ENCODE results near the gene E2F4. TPM values are rescaled to one million over a fixed set of nuclear protein-coding genes. Genes with fewer than 3 reads are reported as not detected.

The E2F4 gene
- total RNA-seq, 1 experiment from 2014 or later: 114 TPM

- Histone ChIP-seq H3K79me2 (ENCODE audit: insufficient read depth, low read length) (no peaks in the 10 kb centered on the region; the same call in 1 of the 2 replicates), H3K9ac (ENCODE audit: low read length) (no peak overlapping the region), H3K4me1 (ENCODE audit: control insufficient read depth in 1 of 2, insufficient read depth in 2 of 2, low read length in 2 of 2) (peaks cover 6 to 39% of the 10 kb centered on the region in 2 experiments), H3K36me3 (ENCODE audit: control insufficient read depth in 1 of 2, insufficient read depth in 2 of 2, low read length in 2 of 2) (no peaks in the 10 kb centered on the region), H2AFZ (ENCODE audit: low read depth, low read length, poor library complexity, severe bottlenecking) (no peak overlapping the region), H3K27me3 (ENCODE audit: insufficient read depth, low read length) (no peaks in the 10 kb centered on the region), H3K9me2 (ENCODE audit: insufficient read depth) (no peaks in the 10 kb centered on the region), H4K20me1 (ENCODE audit: insufficient read depth) (no peaks in the 10 kb centered on the region), H3K9me3 (ENCODE audit: control insufficient read depth in 1 of 2, insufficient read depth in 1 of 2, low read depth in 1 of 2, low read length in 2 of 2) (no peaks in the 10 kb centered on the region), H3K4me3 (replicated peaks in 1 of 2; ENCODE audit: low read depth in 1 of 2, low read length in 2 of 2) (no peak overlapping the region), H3K27ac (ENCODE audit: low read depth, low read length) (no peak overlapping the region), H3K4me2 (ENCODE audit: low read length) (peak overlapping the region; percentile 47)
- CTCF ChIA-PET: interaction anchor here (0.6 to 5.8 kb wide), 31 partner anchors 13 to 274 kb away, joined by 3 to 79 read pairs (median 4); partner anchors contain the start of genes CES3, NOL3 and PDP2
- DNase-seq (ENCODE audit: low read depth, low spot score) (no peak), ATAC-seq (no peak)
- TF ChIP-seq POLR2A (IDR thresholded peaks at IDR 0.05; ENCODE audit: borderline replicate concordance, extremely low read depth, insufficient read depth, insufficient read length) (no peak), FOSL1 (IDR thresholded peaks at IDR 0.05; ENCODE audit: low read depth) (no peak), RAD21 (IDR thresholded peaks at IDR 0.05; ENCODE audit: low read depth) (no peak), TCF7L2 (IDR thresholded peaks at IDR 0.05; ENCODE audit: borderline replicate concordance, extremely low read depth, insufficient read depth, insufficient read length) (no peak), CEBPB (IDR thresholded peaks at IDR 0.05; ENCODE audit: low read depth) (no peak), EZH2phosphoT487 (IDR thresholded peaks at IDR 0.05; ENCODE audit: borderline replicate concordance) (no peak), SRF (IDR thresholded peaks at IDR 0.05; ENCODE audit: low read depth) (no peak), JUND (IDR thresholded peaks at IDR 0.05) (no peak), CTCF (IDR thresholded peaks at IDR 0.05 in 2 of 3, conservative IDR thresholded peaks at IDR 0.05 in 1 of 3; ENCODE audit: borderline replicate concordance in 1 of 3, insufficient read depth in 1 of 3, low read depth in 2 of 3, low read length in 2 of 3) (no peak), MAX (IDR thresholded peaks at IDR 0.05) (no peak), EZH2 (IDR thresholded peaks at IDR 0.05) (no peak), CBX3 (IDR thresholded peaks at IDR 0.05; ENCODE audit: low read depth) (no peak), ZBTB33 (IDR thresholded peaks at IDR 0.05; ENCODE audit: extremely low read depth, insufficient replicate concordance, low read length) (no peak), YY1 (IDR thresholded peaks at IDR 0.05; ENCODE audit: extremely low read depth, insufficient replicate concordance, low read depth, low read length) (no peak), POLR2AphosphoS5 (IDR thresholded peaks at IDR 0.05; ENCODE audit: low read depth, low read length) (no peak), SP1 (IDR thresholded peaks at IDR 0.05; ENCODE audit: low read depth) (no peak), REST (IDR thresholded peaks at IDR 0.05; ENCODE audit: low read depth) (no peak)
- RAD21 ChIA-PET (ENCODE audit: low non-redundant PET in 1 of 2, low total read pairs in 2 of 2, uncharacterized antibody in 2 of 2, unreplicated experiment in 2 of 2): interaction anchor here (0.7 to 1.5 kb wide), 5 partner anchors 137 to 201 kb away, joined by 3 to 19 read pairs (median 4); no protein-coding TSS in a partner anchor
- BruUV-seq (replicated peaks): no TSS peak
- POLR2A ChIA-PET: interaction anchor here (0.8 to 1.3 kb wide), 3 partner anchors 16 to 137 kb away, joined by 4 to 8 read pairs (median 4); partner anchors contain the start of gene NOL3
- intact Hi-C loops (cut with micrococcal nuclease): loop anchor here (1.0 to 5.0 kb wide), 3 partner anchors 140 to 202 kb away; no protein-coding TSS in a partner anchor
Measured at GRCh38 chr16:67154578-67155294, 37.2 kb upstream of the E2F4 start.

All from HCT116 (cell line).